GM19240 (cell line): ENCODE measurements around the gene SLC36A3.
A peak's percentile ranks its signal among the peaks of the same experiment; 100 is the strongest.
"Not testable (repeated sequence)": the region's sequence is repeated elsewhere in the genome, so short reads cannot be mapped to it uniquely, and the experiment has no call there.

Experiments used
- DNase-seq: peaks from one replicate; pipeline ENCODE4 v3.0.0; 2011; ENCODE audit warnings: low spot score; ENCODE audit not compliant: insufficient read length

SLC36A3 gene

DNA sequence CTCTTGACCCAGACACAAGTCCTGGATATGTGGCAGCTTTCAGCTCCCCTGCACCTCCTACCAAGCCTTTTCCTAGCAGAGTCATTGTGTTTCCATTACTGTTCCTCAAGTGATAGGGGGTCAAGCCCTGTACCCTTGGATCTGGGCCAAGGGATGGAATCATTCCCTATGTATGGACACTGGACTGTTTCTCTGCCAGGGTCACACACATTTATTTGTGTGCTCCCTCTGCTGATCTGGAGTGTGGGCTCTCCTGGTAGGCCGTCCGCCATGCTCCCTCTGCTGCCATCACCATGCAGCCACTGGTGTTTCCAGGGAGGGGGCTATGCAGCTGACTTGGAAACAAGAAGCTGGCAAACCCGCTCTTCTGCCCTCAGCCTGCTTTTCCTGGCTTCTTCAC is 41.0 kb downstream of the SLC36A3 start:
- DNase-seq, result no peak

DNA sequence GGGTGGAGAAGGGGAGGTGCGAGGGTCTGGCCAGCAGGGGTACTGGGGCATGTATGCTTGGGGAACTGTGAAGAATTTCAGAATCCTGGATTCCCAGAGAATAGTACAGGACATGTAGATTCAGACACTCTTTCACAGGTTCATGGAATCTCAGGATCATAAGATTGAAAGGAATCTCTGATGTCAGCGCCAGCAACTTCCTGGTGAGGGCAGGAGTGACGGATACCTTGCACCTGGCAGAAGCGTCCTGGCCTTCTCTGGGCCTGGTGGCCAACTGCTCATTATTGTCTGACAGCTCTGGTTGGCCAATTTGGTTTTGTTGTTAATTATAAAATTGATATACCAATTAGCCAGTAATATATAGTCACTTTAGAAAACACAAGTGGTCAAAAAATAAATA is 43.6 kb downstream of the SLC36A3 start:
- no peak for DNase-seq

DNA sequence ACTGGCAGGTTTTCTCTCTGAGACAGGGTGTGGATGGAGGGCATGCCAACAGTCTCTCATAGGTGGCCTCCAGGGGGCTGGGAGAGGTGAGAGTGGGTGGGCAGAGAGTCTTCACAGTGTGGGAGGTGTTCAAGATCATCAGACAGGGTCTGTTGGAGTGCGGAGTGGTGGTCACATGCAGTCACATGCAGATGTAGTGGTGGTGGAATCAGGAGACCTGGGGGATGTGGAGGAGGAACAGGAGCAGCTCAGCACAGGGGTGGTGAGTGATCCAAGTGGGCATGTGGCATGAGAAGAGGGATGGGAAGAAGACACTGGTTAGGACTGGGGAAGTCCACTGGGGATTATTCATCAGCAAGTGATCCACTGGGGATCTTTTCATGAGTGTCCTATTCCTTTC is 44.8 kb downstream of the SLC36A3 start:
- DNase-seq, result no peak

DNA sequence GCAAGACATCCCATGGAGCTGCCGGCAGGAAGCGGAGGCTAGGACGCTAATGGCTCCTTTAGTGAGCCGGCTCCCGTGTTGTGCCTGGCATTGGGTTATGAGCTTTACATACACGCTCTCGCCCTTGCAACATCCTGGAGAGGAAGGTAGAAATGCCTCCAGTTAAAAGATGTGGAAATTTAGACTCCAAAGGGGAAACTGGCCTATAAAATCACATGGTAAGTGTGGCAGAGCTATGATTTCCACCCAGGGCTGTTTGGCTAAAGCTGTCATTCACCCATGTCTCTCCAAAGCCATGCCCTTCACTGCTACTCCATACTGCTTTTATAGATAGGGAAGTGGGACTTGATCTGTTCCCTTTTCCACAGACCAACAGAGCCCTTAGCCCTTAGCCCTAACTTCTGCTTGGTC is 45.4 kb downstream of the SLC36A3 start:
- DNase-seq, result no peak

DNA sequence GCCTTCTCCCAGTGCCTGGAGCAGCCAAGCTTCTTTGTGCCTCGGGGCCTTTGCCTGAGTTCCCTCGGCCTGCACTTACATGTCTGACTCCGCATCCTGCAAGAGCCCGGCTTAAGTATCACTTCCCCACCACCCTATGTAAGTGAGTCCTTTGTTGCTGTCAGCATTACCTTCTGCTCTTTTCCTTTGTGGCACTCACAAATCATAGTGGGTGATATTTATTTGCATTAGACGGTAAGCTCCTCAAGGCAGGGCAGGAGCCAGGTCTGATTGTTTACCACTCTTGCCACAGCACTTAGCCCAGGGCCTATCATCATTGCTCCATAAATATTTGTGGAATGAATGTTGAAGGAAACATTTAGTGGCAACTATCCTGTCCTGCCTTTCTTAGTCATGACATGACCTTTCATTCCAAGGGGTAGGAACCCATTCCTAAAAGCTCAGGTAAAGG is 45.8 kb downstream of the SLC36A3 start:
- DNase-seq, result no peak

DNA sequence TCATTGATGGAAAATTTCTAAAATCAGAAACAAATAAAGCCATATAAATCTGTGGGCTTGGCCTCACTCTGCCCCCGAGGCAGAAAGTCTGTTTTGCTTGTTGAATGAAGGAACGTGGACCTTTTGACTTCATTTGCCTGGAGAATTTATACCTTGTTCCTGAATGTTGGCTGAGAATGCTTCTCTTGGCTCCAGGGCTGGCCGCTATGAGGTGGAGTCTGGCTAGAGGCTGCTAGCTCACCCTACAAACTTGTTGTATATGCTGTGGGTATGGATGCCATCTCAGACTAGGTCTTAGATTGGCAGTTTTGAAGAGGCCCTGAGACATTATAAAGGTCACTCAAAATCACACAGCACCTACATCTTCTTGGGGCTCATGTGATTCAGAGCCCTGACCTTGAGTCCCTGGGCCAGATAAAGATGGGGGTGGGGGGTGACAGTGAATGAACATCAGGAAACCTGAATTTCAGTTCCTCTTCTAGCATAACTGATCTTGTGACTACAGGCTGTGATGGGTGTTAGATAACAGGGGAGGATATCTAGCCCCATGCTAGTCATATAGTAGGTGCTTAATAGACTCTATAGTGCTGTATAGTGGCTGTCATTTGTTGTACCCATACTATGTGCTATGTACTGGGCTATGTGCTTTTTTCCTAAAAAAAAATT is 47.8 kb downstream of the SLC36A3 start:
- DNase-seq, result peak; percentile 55

DNA sequence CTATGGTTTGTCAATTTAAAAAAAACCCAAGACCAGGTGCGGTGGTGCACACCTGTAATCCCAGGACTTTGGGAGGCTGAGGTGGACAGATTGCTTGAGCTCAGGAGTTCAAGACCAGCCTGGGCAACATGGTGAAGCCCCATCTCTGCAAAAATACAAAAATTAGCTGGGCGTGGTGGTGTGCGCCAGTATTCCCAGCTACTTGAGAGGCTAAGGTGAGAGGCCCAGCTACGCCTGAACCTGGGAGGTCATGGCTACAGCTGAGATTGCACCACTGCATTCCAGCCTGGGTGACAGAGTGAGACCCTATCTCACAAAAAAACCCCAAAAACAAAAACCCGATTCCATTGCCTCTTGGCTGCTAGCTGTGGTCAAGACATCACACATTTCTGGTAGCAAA is 48.6 kb downstream of the SLC36A3 start:
- not testable (repeated sequence) for DNase-seq

DNA sequence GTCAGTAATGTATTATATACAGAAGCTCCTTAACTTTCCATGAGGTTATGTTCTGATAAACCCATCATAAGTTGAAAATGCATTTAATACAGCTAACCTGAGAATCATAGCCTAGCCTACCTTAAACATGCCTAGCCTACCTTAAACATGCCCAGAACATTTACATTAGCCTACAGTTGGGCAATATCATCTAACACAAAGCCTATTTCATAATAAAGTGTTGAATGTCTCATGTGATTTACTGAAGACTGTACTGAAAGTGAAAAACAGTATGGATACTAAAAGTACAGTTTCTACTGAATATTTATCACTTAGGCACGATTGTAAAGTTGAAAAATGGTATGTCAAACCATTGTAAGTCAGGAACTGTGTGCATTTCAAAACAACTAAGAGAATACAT is 49.0 kb downstream of the SLC36A3 start:
- DNase-seq, result no peak

DNA sequence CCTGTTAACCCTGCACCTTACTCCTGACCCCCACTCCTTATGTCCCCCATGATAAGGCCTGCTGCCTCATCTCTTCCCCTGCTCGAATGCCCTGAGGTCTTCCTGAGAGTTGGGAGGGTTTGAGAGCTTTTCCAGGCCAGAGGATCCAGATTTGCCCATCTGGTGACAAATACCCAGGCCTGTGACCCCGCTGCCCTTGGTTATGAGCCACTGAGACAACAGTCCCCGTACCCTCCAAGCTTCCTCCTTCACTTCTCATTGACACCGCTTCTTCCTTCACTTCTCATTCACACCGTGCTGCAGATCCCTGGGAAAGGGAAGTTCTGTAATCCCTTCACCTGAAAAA is 50.0 kb downstream of the SLC36A3 start:
- DNase-seq, result no peak

DNA sequence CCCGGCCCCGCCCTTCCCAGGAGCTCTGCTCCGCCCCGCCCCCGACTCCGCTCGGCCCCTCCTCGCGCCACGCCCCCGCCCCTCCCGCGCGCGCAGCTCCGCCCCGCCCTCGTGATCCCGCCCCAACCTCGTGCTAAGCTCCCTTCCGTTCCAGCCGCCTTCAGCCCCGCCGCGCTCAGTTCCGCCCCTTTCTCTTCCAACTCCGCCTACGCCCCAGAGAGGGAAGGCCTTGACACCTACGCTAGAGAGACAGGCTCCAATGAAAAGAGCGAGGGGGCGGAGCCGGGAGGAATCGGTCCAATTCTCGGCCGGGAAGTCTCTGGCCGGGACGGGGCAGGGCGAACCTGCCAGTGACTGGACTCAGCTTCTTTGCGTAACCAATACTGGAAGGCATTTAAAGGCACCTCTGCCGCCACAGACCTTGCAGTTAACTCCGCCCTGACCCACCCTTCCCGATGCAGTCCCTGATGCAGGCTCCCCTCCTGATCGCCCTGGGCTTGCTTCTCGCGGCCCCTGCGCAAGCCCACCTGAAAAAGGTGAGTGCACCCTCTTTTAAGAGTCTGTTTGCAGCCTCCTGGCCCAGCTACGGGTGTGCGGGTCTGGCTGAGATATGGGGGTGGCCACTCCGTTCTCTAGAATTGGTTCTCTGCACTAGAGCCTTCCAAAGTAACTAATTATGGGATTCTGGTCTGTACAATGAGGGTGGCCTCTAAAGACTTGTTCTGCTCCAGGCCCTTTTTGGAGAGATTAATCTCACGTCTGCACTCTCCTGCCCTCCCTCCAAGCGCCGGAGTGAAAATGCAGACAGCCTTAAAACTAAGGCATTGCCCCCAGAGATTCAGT is 50.6 kb downstream of the SLC36A3 start, which contains the start of gene GM2A:
Gene GM2A (plus strand): TSS at position 424 of the 843 bp plus-strand sequence. CDS start 32 bp downstream, at position 456.
- peak; percentile 72 for DNase-seq

DNA sequence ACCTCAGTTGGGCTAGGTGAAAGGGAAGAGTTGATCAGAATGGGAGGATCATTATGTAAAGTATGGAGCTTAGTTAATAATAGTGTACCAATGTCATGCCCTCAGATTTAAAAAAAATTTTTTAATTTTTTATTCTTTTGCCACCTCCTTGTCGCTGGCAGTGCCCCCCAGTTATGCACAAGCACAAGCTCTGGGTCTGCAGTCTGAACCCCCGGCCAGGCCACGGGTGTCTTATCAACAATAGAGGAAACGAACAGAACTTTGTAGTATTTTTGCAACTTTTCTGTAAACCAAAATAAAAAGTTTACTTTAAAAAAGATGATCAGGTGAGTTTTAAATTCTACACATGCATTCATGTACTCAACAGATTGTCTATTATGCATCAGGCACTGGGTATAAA is 51.9 kb downstream of the SLC36A3 start:
- no peak for DNase-seq

DNA sequence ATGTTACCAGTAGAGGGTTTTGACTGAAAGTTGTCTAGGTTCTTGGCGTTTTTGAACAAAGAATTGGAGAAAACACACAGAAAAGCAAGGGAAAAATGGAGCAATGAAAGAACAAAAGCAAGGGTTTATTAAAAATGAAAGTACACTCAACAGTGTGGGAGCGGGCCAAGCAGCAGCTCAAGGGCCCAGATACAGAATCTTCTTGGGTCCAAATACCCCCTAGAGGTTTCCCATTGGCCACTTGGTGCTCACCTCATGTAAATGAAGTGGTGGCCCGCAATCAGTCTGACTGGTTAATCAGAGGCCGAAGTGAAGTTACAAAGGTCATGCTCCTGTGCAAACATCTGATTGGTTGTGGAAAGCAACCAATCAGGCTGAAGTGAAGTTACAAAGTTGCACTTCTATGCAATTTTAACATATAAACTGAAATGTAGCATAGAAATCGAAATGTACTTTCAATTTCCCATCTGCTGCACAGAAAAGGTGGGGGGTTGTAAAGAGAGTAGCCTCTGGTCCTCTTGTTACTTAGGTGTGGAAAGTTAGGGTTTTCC is 52.5 kb downstream of the SLC36A3 start:
- no peak for DNase-seq

DNA sequence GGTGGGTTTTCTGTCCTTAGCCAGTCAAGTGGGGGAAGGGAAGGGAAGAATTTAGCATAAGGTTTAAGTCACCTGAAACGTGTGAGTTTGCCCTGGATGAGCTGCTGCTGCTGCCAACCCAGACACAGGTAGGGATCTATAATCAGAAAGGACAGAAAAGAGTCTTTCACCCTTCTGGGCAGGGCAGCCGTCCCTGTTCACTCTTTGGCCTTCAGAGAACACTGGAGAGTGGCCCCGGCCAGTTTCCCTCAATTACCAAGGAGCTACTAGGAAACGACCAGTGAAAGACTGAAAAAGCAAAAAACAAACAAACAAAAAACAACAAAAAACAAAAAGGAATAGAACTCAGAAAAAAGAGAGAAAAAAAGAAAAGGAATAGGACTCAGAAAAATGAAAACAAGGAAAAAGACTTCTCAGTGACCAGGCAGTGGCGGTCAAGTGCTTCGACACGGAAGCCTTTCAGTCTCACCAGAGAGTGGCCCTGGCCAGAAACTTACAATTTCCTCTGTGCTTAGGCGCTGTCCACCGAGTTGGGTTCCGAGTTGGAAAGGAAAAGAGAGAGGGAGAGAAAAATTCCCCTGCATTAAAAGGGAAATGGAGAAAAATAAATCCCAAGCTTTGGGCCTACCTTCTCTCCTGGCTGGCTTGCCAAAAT is 53.1 kb downstream of the SLC36A3 start:
- DNase-seq, result no peak

DNA sequence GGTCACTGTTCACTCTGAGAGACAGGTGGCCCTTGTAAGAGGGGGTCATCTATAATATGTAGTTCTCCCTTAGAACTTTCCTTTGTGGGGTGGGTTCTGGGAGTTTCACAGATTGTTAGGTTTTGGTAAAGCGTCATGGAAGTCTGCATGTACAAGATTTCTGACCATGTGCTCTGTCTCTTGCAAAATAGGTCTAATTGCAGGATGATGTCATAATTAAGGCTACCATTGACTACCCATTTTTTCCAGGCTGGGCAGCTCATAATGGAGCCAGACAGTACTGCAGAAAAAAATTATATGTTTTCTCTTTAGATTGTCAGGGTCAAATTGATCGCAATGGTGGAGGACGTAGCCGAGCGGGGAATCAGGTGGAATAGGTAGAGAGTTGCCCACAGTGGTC is 54.3 kb downstream of the SLC36A3 start:
- DNase-seq, result no peak

DNA sequence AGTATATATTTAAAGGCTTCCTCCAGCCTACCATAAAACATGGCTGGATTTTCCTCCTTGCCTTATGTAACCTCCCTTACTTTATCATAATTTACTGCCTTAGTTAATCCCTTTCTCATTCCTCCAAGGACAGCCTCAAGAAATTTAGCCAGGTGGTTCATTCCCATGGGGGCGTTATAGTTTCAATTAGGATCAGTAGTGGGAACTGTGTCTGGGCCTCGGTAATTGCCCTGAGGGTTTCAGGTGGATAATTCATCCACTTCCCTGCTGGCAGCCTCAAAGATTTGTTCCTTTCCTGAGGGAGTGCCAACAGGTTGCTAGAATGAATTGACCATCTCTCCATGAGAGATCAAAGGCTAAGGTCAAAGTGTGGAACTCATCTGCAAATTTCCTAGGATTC is 54.9 kb downstream of the SLC36A3 start:
- DNase-seq, result no peak

DNA sequence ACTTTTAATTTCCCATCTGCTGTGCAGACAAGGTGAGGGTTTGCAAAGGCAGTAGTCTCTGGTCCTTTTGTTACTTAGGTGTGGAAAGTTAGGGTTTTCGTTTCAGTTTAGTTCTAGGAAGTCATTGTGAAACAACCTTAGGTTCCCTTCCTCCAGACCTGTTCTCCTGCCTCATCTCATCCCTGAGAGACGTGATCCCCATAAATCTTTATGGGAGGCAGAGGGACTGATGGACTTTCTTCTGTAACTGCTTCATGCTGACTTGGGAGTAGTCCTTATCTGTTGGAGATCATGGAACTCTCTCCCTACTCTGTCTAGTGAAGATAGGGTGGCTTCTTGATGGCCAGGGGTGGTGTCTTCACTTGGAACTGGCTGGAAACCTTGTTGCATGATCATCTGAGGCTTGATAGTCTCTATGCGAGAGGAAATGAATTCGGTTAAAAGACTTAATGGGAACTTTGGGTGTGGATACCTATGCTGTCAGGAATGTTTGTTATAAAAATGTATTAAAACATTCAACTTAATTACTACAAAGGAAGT is 57.8 kb downstream of the SLC36A3 start:
- no peak for DNase-seq

DNA sequence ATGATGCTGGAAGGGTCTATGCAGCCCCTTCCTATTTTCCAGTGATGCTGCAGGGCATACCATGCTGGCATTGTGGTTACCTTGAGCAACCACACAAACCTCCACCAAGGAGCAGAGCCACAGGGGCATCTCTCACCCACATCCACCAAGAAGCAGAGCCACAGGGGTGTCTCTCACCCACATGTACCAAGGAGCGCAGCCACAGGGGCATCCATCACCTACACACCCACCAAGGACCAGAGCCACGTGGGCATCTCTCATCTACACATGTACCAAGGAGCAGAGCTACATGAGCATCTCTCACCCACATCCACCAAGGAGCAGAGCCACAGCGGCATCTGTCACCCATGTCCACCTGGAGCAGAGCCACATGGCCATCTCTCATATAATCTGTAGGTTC is 59.4 kb downstream of the SLC36A3 start:
- DNase-seq, result no peak

DNA sequence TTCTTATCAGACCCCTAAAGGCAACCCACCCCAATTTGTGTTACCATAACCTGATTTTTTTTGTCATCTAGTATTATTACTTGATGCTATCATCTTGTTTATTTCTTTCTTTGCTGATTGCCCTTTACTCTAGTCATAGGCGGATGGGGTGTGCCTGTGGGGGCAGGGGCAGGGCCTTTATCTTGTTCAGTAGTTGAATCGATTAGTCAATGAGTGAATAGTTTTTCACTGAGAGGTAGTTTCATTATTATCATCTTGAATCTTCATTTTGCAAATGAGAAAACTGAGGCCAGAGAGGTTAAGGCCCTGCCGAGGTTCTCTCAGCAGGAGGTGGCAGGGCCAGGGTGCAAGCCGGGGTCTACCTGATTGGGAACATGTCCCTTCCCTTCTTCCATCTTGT is 60.0 kb downstream of the SLC36A3 start:
- DNase-seq, result no peak

DNA sequence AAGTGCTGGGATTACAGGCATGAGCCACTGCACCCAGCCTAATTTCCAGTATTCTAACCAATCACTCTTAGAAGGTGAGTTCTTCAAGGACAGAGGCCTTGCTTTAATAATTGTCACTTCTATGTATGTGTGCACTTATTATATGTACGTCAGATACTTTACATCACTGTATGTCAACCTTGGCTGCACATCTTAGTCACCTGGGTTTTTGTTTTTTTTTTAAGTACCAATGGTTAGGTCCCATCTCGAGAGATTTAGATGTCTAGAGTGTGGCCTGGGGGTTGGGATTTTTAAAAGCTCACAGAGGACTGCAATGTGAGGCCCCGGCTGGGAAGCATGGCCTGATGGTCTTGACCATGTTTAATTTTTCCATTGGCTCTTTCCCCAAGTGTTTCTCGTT is 60.4 kb downstream of the SLC36A3 start:
- DNase-seq, result no peak

DNA sequence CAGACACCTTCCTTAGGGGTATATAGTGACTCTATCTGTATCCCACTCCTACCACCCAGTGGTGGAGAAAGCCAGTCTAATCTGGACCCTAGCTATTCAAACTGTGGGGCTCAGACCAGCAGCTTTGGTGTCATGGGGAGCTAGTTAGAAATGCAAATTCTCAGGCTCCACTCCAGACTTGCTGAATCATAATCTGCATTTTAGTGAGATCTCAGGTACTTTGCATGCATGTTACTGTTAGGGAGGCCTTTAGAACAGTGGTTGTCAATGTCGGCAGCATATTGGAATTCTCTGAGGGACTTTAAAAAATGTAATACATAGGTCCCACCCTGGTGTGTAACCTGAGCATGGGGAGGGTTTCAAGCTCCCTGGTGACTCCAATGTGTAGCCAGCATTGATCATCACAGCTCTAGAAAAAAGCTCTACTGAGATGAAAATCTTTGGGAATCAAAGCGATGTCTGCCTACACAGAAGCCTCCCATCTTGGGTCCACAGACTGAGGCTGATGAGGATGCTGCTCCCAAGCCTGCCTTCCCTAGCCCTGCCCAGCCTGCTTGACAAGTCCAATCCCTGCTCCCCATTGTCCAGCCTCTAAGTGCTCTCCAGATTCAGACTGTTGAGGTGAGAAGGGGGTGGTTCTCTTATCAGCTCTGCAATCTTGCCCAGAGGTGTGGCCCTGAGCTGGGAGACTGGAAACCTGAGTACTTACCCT is 62.5 kb downstream of the SLC36A3 start:
- DNase-seq, result no peak

DNA sequence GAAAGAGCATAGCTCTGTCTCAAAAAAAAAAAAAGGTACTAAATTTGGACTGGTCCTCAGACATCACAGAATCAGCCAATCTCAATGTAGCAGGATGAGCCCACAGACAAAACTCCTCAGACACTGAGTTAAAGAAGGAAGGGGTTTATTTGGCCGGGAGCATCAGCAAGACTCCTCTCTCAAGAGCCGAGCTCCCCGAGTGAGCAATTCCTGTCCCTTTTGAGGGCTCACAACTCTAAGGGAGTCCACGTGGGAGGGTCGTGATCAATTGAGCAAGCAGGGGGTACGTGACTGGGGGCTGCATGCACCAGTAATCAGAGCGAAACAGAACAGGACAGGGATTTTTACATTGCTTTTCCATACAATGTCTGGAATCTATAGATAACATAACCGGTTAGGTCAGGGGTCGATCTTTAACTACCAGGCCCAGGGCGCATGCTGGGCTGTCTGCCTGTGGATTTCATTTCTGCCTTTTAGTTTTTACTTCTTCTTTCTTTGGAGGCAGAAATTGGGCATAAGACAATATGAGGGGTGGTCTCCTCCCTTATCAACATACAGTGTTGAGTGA is 63.2 kb downstream of the SLC36A3 start:
- not testable (repeated sequence) for DNase-seq
